T-helper 17 cell (primary cell): ENCODE results near the gene C17orf78. TPM values are rescaled to one million over a fixed set of nuclear protein-coding genes. Genes with fewer than 3 reads are reported as not detected.
"Not testable (repeated sequence)": the region's sequence is repeated elsewhere in the genome, so short reads cannot be mapped to it uniquely, and the experiment has no call there.

Experiments
- ATAC-seq: fragments of 150-1000 bp; cut with Tn5 transposase; 2 replicates; pipeline ENCODE4 v1.10.0; 2021; ENCODE audit warnings: mild to moderate bottlenecking, moderate library complexity
- DNase-seq, 3 donors: peaks; one replicate each; pipeline versions ENCODE4 v3.0.0 to v3.0.0-alpha.2; 2020 to 2021
- H3K9me3 ChIP-seq: one replicate; pipeline ENCODE4 v1.7.0; 2013; ENCODE audit warnings: low read length, mild to moderate bottlenecking; ENCODE audit not compliant: control insufficient read depth, poor library complexity, severe bottlenecking
- H3K27ac Mint-ChIP-seq: one replicate; pipeline ENCODE4 v1.8.0; 2022; ENCODE audit warnings: mild to moderate bottlenecking, moderate library complexity, mixed read lengths
- H3K27me3 Mint-ChIP-seq: one replicate; pipeline ENCODE4 v1.8.0; 2022; ENCODE audit warnings: mixed read lengths
- H3K36me3 Mint-ChIP-seq: one replicate; pipeline ENCODE4 v1.8.0; 2022; ENCODE audit warnings: low read depth, mixed read lengths
- H3K4me1 Mint-ChIP-seq: one replicate; pipeline ENCODE4 v1.8.0; 2022; ENCODE audit warnings: mild to moderate bottlenecking, mixed read lengths
- H3K4me3 Mint-ChIP-seq: one replicate; pipeline ENCODE4 v1.8.0; 2022; ENCODE audit warnings: mild to moderate bottlenecking, moderate library complexity, mixed read lengths
- total RNA-seq, 4 donors: library from RNA in 2 of 4; stranded (reverse) in 2 of 4; gene quantifications; one replicate each; pipeline ENCODE4 v1.2.3 and lab custom pipeline; 2022 to 2026

The C17orf78 gene
- total RNA-seq (not detected), total RNA-seq (lab: John Stamatoyannopoulos, UW) (0 reads per million in 2 donors)

DNA sequence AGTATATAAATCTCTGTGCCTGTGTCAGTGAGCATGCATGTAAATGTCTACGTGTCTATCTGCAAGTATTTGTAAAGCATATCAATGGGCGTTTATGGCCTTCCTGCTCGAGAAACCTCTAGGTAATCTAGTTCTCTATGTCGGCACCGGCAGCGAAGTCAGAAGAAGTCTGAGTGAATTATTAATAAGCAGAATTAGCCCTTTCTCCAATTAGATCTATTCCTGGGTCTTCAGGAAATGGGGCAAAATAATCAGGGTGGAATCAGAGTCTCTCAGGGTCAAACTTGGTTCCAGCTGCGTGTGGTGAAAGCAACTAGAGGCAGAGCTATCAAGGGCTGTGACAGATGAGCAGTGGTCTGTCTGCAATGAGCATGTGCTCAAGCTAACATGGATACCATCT lies at the start of gene C17orf78:
Gene C17orf78 (plus strand): TSS at position 280 of the 400 bp plus-strand sequence. CDS start 108 bp downstream, at position 388.
- Mint-ChIP-seq H3K27me3 (no peaks in the 10 kb centered on the region), H3K4me3 (no peak within 1 kb of the TSS), H3K27ac (no peak within 1 kb of the TSS), H3K4me1 (peaks cover 5% of the 10 kb centered on the region), H3K36me3 (no peaks in the 10 kb centered on the region)
- H3K9me3 ChIP-seq = no peaks in the 10 kb centered on the region
- ATAC-seq = no peak
- DNase-seq = no peak

DNA sequence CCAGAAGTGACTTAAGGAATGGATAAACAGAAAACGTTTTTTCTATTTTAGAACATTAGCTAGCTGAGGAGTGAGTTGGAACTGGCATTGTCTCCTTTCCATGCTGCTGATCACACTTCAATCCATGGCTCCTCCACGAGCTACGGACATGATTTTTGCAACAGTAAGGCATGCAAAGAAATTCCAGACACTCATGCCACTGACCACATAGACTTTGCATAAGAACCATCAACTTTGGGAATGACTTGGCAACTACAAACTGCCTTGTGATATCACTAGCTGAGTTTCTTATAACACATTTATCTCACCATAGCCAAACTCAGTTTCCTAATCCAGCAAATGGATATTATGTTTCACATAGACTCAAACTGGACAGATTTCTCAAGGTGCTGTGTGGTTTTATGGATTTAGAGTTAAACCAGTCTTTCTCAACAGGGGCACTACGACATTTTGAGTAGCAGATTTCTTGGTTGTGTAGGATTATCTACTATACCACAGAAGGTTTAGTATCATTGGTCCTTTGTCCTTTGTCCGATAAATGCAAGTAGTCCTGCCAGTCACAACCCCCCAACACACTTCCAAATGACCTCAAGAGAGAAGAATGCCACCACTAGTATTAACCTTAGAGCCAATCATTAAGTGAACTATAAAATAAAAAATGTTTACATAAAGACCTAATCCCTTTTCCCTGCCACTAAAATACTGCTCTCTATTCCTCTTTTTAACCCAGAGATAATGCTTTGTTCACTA lies 48.3 kb upstream of the C17orf78 start:
- H3K9me3 ChIP-seq = no peaks in the 10 kb centered on the region
- no peak overlapping the region for H3K27ac Mint-ChIP-seq
- H3K36me3 Mint-ChIP-seq = no peaks in the 10 kb centered on the region
- no peak overlapping the region for H3K4me3 Mint-ChIP-seq
- DNase-seq (no peak), ATAC-seq (no peak)
- no peaks in the 10 kb centered on the region for H3K27me3 Mint-ChIP-seq
- H3K4me1 Mint-ChIP-seq = no peaks in the 10 kb centered on the region

DNA sequence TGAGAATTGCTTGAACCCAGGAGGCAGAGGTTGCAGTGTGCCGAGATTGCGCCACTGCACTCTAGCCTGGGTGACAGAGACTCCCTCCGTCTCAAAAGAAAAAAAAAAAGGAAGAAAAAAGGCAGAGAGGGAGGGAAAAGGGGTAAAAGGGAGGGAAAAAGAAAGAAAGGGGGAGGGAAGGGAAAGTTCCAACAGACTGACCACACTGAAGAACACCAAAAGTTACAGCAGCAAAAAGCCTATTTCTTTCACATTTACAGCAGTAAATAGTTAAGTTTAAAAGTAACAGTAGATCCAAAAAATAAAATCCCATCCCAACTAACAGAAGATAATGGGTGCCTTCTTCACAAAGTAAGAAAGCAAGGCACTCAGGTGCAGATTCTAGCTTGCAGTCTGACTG lies 36.9 kb upstream of the C17orf78 start:
- no peaks in the 10 kb centered on the region for H3K9me3 ChIP-seq
- no peak overlapping the region for H3K4me3 Mint-ChIP-seq
- H3K36me3 Mint-ChIP-seq = no peaks in the 10 kb centered on the region
- DNase-seq (no peak), ATAC-seq (no peak)
- no peak overlapping the region for H3K27ac Mint-ChIP-seq
- no peaks in the 10 kb centered on the region for H3K27me3 Mint-ChIP-seq
- peaks cover 12% of the 10 kb centered on the region for H3K4me1 Mint-ChIP-seq

DNA sequence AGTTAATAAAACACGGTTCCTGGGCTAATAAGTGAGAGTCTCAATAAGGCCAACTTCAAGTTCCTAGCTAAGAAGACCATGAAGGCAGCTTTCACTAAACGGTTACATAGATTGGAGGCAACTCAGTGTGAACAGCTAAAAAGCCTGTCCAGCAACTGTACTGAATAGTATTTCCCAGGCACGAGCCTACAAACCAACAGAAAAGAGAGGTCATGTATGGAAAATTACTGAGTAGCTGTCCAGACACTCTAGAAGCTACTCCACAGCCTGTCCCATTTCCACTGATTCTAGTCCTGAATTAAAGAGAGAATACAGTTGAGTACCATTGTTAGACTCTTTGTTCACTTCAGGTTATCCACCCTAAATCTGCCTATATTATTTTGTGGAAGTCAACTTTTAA lies 36.5 kb upstream of the C17orf78 start:
- H3K4me3 Mint-ChIP-seq = no peak overlapping the region
- DNase-seq (no peak), ATAC-seq (no peak)
- H3K36me3 Mint-ChIP-seq = no peaks in the 10 kb centered on the region
- H3K27ac Mint-ChIP-seq = no peak overlapping the region
- peaks cover 12% of the 10 kb centered on the region for H3K4me1 Mint-ChIP-seq
- H3K27me3 Mint-ChIP-seq = no peaks in the 10 kb centered on the region
- H3K9me3 ChIP-seq = no peaks in the 10 kb centered on the region

DNA sequence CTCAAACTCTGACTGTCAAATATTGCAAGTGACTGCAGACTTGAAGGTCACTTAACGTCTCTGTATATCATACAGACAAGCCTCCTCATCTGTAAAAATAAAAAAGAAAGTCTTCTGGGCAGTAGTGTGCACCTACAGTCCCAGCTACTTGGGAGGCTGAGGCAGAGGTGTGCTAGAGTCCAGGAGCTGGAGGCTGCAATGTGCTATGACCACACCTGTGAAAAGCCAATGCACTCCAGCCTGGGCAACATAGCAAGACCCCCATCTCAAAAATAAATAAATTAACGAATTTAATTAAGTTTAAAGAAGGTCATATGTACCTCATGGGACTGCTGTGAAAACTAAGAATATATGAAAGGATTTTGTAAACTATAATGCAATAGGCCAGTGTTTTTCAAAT lies 35.0 kb upstream of the C17orf78 start:
- Mint-ChIP-seq H3K4me1 (peaks cover 9% of the 10 kb centered on the region), H3K27me3 (no peaks in the 10 kb centered on the region), H3K36me3 (no peaks in the 10 kb centered on the region), H3K4me3 (no peak overlapping the region), H3K27ac (no peak overlapping the region)
- no peak for DNase-seq
- ATAC-seq = no peak
- H3K9me3 ChIP-seq = no peaks in the 10 kb centered on the region

DNA sequence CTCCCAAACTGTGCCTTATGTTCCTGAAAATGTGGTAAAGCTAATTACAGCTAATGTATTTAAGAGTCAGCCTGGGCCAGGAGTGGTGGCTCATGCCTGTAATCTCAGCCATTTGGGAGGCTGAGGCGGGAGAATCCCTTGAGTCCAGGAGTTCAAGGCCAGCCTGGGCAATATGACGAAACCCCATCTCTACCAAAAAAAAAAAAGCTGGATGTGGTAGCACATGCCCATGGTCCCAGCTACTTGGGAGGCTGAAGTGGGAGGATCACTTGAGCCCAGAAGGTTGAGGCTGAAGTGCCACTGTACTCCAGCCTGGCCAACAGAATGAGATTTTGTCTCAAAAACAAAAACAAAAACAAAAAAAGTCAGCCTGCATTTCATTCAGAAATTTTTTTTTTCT lies 33.2 kb upstream of the C17orf78 start:
- Mint-ChIP-seq H3K36me3 (peaks cover 2% of the 10 kb centered on the region), H3K4me1 (peaks cover 9% of the 10 kb centered on the region), H3K27me3 (no peaks in the 10 kb centered on the region), H3K4me3 (no peak overlapping the region), H3K27ac (no peak overlapping the region)
- ATAC-seq (no peak), DNase-seq (no peak)
- H3K9me3 ChIP-seq = no peaks in the 10 kb centered on the region

DNA sequence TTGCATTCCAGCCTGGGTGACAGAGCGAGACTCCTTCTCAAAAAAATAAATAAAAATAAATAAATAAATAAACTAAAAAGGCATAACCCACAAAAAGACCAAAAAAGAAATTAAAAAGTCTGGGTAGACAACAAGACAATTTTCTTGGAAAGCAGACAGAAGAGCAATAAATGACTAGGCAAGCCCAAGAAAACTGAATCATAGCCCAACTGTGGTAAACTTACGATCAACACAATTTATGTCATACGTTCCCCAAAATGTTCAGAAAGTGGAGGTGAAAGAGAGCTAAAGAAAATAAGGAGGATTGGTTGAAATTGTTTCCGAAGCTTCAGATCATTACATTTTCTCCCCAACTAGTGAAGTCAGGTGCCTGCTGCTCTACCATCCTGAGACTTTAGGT lies 31.3 kb upstream of the C17orf78 start:
- ATAC-seq = no peak
- H3K27ac Mint-ChIP-seq = peak overlapping the region; percentile 37

DNA sequence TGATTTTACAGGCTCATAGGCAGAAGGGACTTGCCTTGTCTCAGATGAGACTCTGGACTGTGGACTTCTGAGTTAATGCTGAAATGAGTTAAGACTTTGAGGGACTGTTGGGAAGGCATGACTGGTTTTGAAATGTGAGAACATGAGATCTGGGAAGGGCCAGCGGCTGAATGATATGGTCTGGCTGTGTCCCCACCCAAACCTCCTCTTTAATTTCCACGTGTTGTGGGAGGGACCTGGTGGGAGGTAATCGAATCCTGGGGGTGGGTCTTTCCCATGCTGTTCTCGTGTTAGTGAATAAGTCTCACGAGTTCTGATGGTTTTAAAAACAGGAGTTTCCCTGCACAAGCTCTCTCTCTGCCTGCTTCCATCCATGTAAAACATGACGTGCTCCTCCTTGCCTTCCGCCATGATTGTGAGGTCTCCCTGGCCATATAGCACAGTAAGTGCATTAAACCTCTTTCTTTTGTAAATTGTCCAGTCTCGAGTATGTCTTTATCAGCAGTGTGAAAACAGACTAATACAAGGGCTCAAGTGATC lies 28.9 kb upstream of the C17orf78 start:
- not testable (repeated sequence) for DNase-seq, H3K9me3 ChIP-seq, ATAC-seq, H3K36me3 Mint-ChIP-seq, H3K4me3 Mint-ChIP-seq, H3K27ac Mint-ChIP-seq, H3K27me3 Mint-ChIP-seq, H3K4me1 Mint-ChIP-seq

More for the DNA sequence above, 31.3 kb upstream of the C17orf78 start:
- no peak for DNase-seq
- no peaks in the 10 kb centered on the region for H3K9me3 ChIP-seq
- Mint-ChIP-seq H3K4me1 (peaks cover 8% of the 10 kb centered on the region), H3K4me3 (no peak overlapping the region), H3K27me3 (no peaks in the 10 kb centered on the region), H3K36me3 (peaks cover 2% of the 10 kb centered on the region)

DNA sequence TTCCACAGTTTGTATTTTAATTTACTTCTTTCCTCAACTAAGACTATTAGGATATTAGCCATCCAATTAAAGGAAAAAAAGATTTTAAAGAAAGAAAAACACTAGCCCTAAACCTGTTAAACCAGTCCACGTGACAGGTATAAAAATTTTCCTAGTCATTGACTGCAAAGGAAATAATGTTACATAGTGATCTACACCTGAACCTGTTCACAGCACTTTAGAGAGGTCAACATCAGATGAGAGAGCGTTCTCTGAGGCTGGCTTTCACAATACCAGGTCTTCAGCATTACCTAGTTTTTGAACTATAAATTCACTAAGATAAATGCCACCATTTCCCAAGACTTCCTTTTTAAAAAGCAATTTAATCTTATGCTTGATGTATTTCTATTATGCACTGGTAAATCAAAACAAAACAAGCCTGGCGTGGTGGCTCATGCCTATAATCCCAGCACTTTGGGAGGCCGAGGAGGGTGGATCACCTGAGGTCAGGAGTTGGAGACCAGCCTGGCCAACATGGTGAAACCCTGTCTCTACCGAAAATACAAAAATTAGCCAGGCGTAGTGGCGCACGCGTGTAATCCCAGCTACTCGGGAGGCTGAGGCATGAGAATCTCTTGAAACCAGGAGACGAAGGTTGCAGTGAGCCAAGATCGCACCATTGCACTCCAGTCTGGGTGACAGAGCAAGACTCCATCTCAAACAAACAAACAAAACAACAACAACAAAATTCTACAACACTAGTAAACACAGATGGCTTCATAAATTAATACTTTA lies 18.8 kb upstream of the C17orf78 start:
- DNase-seq, H3K27me3 Mint-ChIP-seq, H3K36me3 Mint-ChIP-seq, ATAC-seq, H3K9me3 ChIP-seq, H3K4me3 Mint-ChIP-seq: not testable (repeated sequence)
- peaks cover 13% of the 10 kb centered on the region for H3K4me1 Mint-ChIP-seq
- peak overlapping the region; percentile 88 for H3K27ac Mint-ChIP-seq

DNA sequence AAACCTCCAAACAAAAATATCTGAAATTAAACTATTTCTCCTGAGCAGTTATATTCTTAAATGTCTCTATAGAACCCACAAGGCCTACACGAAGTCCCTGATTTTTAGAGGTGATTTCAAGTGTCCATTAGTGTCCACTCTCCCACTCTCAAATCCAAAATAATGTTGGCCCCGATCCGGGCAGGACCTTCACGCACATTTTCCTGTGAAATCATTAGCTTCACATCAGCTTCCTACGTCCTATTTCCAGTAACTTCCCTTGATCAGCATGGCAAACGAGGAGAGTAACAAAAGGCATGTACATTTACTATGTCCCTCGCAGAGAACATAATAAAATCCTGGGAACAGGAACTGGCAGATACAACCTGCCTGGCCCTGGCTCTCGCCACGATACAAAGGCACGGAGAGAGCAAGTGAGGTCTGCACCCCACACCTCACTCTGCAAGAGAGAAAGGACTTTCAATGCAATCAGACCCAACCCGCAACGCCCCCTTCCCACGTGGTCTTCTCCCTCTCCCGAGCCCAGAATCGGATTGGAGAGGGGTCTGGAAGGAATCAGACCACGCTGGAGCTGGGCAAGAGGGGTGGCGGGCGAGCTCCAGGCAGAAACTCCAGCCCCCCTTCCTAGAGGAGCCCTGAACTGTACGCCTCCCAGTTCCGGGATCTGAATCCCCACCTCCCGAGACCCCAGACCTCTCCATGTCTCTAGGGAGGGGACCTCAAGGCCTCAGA lies 17.5 kb upstream of the C17orf78 start:
- no peaks in the 10 kb centered on the region for H3K36me3 Mint-ChIP-seq
- ATAC-seq = no peak
- DNase-seq = peak in 2 of 3 donors; percentile 4 to 11
- peak overlapping the region; percentile 89 for H3K4me3 Mint-ChIP-seq
- H3K4me1 Mint-ChIP-seq = peaks cover 13% of the 10 kb centered on the region
- H3K27me3 Mint-ChIP-seq = no peaks in the 10 kb centered on the region
- no peaks in the 10 kb centered on the region for H3K9me3 ChIP-seq
- H3K27ac Mint-ChIP-seq = peak overlapping the region; percentile 88

DNA sequence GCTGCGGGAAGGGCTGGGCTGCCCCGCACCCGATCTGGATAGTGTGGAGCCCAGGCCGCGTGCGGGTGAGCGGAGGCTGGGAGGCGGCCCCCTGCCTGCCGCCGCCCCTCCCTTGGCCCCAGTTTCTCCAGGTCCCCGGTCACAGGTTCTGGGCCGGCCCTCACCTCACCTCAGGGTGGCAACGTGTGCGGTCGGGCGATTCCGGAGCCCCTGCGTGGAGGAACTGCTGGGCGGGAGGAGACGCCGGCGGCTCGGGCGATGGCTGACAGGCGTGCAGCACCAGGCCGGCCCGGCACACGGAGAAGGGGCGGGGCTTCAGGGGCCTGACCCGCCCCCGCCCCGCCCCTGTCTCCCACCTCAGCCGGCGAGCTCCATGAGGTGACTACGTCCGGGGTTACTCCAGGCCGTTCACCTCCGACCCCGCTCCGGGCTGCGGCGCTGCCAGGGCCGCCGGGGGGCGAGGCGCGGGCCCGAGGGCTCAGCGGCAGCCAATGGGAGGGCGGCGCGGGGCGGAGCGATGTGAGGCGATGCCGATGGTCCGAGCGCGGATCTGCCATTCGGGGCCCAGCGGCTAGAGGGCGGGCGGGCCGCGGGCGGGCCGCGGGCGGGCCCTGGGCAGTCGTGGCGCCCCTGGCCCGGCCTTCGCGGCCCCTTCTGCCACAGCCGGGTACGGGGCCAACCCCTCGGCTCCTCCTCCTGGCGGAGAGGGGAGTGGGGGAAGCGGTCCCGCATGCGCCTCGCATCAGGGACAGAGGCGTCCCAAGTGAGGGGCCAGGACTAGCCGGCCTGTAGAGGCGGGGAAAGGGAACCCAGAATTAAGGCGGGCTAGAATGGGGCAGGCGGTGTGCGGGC lies 16.7 kb upstream of the C17orf78 start:
- Mint-ChIP-seq H3K36me3 (no peaks in the 10 kb centered on the region), H3K4me1 (peaks cover 13% of the 10 kb centered on the region), H3K4me3 (peak overlapping the region; percentile 89), H3K27ac (peak overlapping the region; percentile 88), H3K27me3 (no peaks in the 10 kb centered on the region)
- ATAC-seq (peak; percentile 96), DNase-seq (peak; percentile 82 to 91 (median 90))
- H3K9me3 ChIP-seq = no peaks in the 10 kb centered on the region

DNA sequence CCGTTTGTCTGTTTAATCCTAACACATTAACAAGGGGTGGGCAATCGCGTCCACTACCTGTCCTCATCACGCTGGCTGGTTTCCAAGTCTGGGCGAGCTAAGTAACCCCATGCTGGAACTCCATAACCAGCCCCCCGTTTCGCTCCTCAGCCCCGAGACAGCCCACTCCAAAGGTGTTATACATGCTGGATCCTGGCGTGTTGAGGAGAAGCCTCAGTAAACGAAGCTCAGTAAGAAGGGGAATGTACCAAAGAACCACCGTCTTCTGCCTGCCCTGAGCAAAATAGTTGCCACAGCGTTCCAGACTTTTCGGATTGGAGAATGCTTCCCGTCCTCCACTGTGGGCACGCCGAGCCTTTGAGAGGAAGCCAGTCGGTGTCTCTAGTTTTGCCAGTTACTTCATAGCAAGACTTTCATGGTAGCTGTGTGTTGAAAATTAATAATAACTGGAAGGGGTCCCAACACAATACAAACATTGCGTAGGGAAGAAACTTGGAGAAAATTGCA lies 16.1 kb upstream of the C17orf78 start:
- Mint-ChIP-seq H3K4me1 (peaks cover 13% of the 10 kb centered on the region), H3K36me3 (no peaks in the 10 kb centered on the region), H3K27ac (peak overlapping the region; percentile 41), H3K4me3 (peak overlapping the region; percentile 81), H3K27me3 (no peaks in the 10 kb centered on the region)
- no peaks in the 10 kb centered on the region for H3K9me3 ChIP-seq
- DNase-seq (peak in 1 of 3 donors; percentile 5), ATAC-seq (no peak)
